ENCODE results near the gene C5orf63. TPM values are rescaled to one million over a fixed set of nuclear protein-coding genes. Genes with fewer than 3 reads are reported as not detected.

C5orf63 gene
- total and polyA plus RNA-seq, 11 donors, result 1.4 to 14.7 (median 6.4) TPM

DNA sequence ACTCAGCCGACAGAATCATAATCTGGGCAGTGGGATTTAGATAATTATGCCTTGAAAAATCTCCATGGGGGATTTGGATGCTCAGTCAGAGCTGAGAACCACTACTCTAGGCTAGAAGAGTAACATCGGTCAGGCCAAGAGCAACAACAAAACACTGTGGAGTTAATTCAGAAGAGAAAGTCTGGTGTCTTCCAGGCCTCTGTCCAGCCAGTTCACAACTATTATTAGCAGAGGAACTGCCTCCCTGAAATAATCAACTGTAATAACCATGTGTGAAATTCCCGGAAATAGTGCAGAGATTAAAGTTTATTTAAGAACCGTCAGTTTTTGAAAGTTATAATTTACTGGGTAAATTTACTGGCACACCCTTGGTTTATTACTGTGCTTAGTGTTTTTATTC lies 34.8 kb downstream of the C5orf63 start:
- H3K4me1 ChIP-seq, result peaks cover 0 to 34% (median 22%) of the 10 kb centered on the region in 12 donors
- ATAC-seq (peak; percentile 70 to 85 (median 75)), DNase-seq (peak in 2 of 5 donors; percentile 18 to 24)
- no peak overlapping the region for H3K4me3 ChIP-seq
- intact Hi-C loops (cut with DNase I), result loop anchor here in 3 of 10 donors (5.0 to 10.0 kb wide), 2 partner anchors 39 to 184 kb away; no protein-coding TSS in a partner anchor
- no peaks in the 10 kb centered on the region for H3K27me3 ChIP-seq
- no peaks in the 10 kb centered on the region for H3K9me3 ChIP-seq
- peak overlapping the region in 6 of 12 donors; percentile 4 to 44 (median 26) for H3K27ac ChIP-seq
- no peak for TF ChIP-seq POLR2A (IDR thresholded peaks at IDR 0.05)
- TF ChIP-seq CTCF (IDR thresholded peaks at IDR 0.05), result no peak
- H3K36me3 ChIP-seq, result no peaks in the 10 kb centered on the region
- 13 to 24% (median 18%) methylated on average over 4 of the region's 4 CpGs for WGBS, 4 donors

GRCh38 chr5:127031863-127032232 lies 41.5 kb downstream of the C5orf63 start:
- 96 to 100% (median 98%) methylated on average over 2 of the region's 2 CpGs for WGBS, 4 donors
- intact Hi-C loops (cut with DNase I), result loop anchor here in 9 of 10 donors (2.0 to 10.0 kb wide), 8 partner anchors 40 to 185 kb away; partner anchors contain the start of gene C5orf63 (in 3 of the 9)
- Histone ChIP-seq H3K4me3 (no peak overlapping the region), H3K27ac (no peak overlapping the region), H3K4me1 (peaks cover 0 to 27% (median 17%) of the 10 kb centered on the region in 12 donors), H3K27me3 (no peaks in the 10 kb centered on the region), H3K36me3 (no peaks in the 10 kb centered on the region), H3K9me3 (no peaks in the 10 kb centered on the region)
- DNase-seq, result no peak
- no peak for TF ChIP-seq CTCF (IDR thresholded peaks at IDR 0.05)
- no peak for TF ChIP-seq POLR2A (IDR thresholded peaks at IDR 0.05)
- no peak for ATAC-seq

DNA sequence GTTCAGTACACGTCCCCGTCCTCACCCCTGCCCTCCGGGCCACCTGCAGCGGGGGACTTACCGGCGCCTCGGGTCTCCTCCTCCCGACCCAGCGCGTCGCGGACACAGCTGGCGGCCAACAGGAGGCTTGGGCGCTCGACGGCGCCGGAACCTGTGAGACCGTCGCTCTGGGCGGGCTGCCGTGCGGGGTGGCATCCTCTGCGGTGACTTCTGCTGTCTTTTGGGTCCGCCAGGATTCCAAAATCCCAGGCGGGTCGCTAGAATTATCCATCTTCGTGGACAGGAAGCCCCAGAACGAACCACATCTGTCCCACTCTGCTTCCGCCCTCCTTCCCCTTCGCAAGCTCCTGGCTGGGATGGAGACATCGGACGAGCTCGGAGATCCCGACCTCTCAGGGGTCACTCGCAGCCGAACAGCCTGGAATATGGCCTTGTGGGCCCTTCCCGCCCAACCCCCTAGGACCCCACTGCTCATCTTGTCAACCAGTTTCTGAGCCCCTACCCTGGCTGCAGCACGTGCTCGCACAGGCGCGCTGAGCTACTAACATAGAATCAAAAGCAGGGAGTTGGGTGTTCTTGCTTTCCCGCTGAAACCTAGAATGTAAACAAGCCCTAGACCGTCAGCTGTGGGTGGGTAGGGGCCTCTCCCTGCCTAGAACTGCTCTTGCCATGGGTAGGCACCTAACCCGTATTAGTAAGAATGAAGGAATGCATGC lies 42.0 kb downstream of the C5orf63 start:
- peak in 1 of 4 donors; percentile 1 for ATAC-seq
- 21 to 31% (median 26%) methylated on average over 31 to 45 of the region's 45 CpGs for WGBS, 4 donors
- no peaks in the 10 kb centered on the region for H3K36me3 ChIP-seq
- H3K4me1 ChIP-seq, result peaks cover 0 to 32% (median 19%) of the 10 kb centered on the region in 12 donors
- TF ChIP-seq POLR2A (IDR thresholded peaks at IDR 0.05) (no peak), CTCF (IDR thresholded peaks at IDR 0.05) (no peak)
- peak overlapping the region; percentile 72 to 96 (median 92) for H3K27ac ChIP-seq
- H3K4me3 ChIP-seq, result peak overlapping the region; percentile 69 to 97 (median 90)
- H3K9me3 ChIP-seq, result no peaks in the 10 kb centered on the region
- peak in 4 of 5 donors; percentile 17 to 72 (median 38) for DNase-seq
- intact Hi-C loops (cut with DNase I), result loop anchor here in 9 of 10 donors (2.0 to 10.0 kb wide), 8 partner anchors 41 to 184 kb away; partner anchors contain the start of gene C5orf63 (in 3 of the 9)
- no peaks in the 10 kb centered on the region for H3K27me3 ChIP-seq
